Measurements from ENCODE around the gene ASAP2.

DNA sequence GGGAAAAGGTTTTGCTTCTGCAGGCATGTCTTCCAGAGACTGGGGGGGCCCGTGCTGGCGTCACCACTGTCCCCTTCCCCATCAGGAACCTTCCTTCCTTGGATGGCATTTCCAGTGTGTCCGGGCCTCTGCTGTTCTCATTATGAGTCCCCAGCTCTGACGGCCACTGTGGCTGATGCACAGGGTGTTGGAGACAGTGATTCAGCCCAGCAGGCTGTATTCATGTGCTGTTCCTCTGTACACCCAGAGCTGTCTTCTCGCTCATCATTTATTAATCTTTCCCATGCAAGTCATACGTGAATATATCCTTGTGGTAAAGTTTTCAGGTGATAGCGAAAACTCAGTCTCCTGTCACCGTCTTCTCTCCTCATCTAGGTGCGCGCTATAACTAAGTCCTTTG is 57.7 kb downstream of the ASAP2 start:
- TF ChIP-seq, protein P1, sequence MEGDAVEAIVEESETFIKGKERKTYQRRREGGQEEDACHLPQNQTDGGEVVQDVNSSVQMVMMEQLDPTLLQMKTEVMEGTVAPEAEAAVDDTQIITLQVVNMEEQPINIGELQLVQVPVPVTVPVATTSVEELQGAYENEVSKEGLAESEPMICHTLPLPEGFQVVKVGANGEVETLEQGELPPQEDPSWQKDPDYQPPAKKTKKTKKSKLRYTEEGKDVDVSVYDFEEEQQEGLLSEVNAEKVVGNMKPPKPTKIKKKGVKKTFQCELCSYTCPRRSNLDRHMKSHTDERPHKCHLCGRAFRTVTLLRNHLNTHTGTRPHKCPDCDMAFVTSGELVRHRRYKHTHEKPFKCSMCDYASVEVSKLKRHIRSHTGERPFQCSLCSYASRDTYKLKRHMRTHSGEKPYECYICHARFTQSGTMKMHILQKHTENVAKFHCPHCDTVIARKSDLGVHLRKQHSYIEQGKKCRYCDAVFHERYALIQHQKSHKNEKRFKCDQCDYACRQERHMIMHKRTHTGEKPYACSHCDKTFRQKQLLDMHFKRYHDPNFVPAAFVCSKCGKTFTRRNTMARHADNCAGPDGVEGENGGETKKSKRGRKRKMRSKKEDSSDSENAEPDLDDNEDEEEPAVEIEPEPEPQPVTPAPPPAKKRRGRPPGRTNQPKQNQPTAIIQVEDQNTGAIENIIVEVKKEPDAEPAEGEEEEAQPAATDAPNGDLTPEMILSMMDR (conservative IDR thresholded peaks at IDR 0.05 in 1 of 2, IDR thresholded peaks at IDR 0.05 in 1 of 2; ENCODE audit: extremely low read depth in 1 of 2, insufficient read depth in 1 of 2, low read depth in 1 of 2, low read length in 2 of 2), result no peak
- no peak for TF ChIP-seq EZH2 (IDR thresholded peaks at IDR 0.05; ENCODE audit: borderline replicate concordance, low read length)
